HG03045 (cell line): ENCODE data around the gene ETNK2.

Experiments used
- ATAC-seq: cut with Tn5 transposase; IDR thresholded peaks from one replicate; pipeline ENCODE4 v1.9.1; 2021; ENCODE audit warnings: mild to moderate bottlenecking, moderate library complexity; ENCODE audit not compliant: unreplicated experiment

ETNK2 gene

GRCh38 chr1:204084247-204084772 lies 67.5 kb downstream of the ETNK2 start:
- ATAC-seq = no peak

DNA sequence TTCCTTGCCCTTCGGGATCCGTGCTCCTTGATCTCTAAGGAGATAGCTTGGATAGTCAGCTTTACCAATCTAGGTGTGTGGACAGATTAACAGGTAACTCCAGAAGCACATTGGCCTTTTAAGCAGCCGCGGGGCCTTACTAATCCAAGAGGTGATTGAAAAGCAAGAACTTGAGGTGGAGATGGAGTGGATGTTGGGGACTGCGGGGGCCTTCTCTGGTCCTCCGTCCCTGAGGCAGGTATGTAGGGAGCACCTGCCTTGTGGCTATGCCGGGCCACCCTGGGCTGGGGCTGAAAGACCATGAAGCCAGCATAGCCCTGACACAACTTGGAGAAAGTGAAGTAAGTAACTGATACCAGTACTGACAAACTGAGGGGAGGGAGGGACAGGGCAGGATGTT lies 68.4 kb downstream of the ETNK2 start:
- no peak for ATAC-seq

GRCh38 chr1:204081791-204082513 lies 69.9 kb downstream of the ETNK2 start:
- no peak for ATAC-seq

DNA sequence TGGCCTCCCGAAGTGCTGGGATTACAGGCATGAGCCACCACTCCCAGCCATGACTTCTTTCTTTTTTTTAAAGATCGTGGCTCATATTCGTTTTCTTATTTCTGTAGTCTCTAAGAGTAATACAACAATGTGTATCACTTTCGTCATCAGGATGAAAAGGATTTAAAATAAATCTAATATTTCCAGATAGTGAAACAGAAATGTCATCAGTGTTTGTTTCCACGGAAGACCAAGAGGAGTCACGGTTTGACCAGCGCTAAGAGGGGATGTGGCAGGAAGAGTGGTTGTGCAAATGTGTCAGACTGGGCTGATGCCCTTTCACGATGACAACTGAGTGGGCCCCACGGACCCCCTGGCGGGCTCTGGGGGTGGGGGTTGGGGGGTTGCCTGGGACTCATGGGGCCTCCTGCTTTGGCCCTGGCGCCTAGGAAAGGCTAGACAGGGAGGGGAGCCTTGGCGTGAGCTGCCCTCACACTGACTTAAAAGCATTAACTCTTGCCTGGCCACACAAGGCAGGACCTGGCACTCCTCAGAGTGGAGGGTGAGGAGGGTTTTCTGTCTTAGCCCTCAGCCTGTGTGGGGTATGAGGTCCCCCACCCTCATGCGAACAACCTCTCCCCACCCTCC lies 70.6 kb downstream of the ETNK2 start:
- no peak for ATAC-seq
